ENCODE results near the gene ELL2. TPM values are rescaled to one million over a fixed set of nuclear protein-coding genes. Genes with fewer than 3 reads are reported as not detected.

The ELL2 gene
- total RNA-seq, 1 donor from 2014 or later, result 30.5 TPM

GRCh38 chr5:95959051-95959887, 2.4 kb downstream of the ELL2 start:
- DNase-seq (ENCODE audit: low spot score), result no peak
- intact Hi-C loops (cut with DNase I), result loop anchor here (1.0 kb wide), 1 partner anchor 101 kb away; no protein-coding TSS in a partner anchor

GRCh38 chr5:95958310-95959014, 3.2 kb downstream of the ELL2 start:
- DNase-seq (ENCODE audit: low spot score), result no peak
- intact Hi-C loops (cut with DNase I), result loop anchor here (1.0 kb wide), 1 partner anchor 100 kb away; no protein-coding TSS in a partner anchor

- intact Hi-C loops (cut with DNase I), result no loop called here
- DNase-seq (ENCODE audit: low spot score), result no peak
Measured at GRCh38 chr5:95957561-95958203, 4.0 kb downstream of the ELL2 start.

GRCh38 chr5:95956900-95957293, 4.8 kb downstream of the ELL2 start:
- intact Hi-C loops (cut with DNase I), result no loop called here
- no peak for DNase-seq (ENCODE audit: low spot score)

GRCh38 chr5:95956021-95956899, 5.4 kb downstream of the ELL2 start:
- intact Hi-C loops (cut with DNase I), result no loop called here

GRCh38 chr5:95954716-95955115, 6.9 kb downstream of the ELL2 start:
- DNase-seq (ENCODE audit: low spot score), result no peak
- intact Hi-C loops (cut with DNase I), result no loop called here

More at GRCh38 chr5:95956021-95956899, 5.4 kb downstream of the ELL2 start:
- no peak for DNase-seq (ENCODE audit: low spot score)

GRCh38 chr5:95953021-95953702, 8.5 kb downstream of the ELL2 start:
- no peak for DNase-seq (ENCODE audit: low spot score)
- intact Hi-C loops (cut with DNase I), result no loop called here

- DNase-seq (ENCODE audit: low spot score), result no peak
- intact Hi-C loops (cut with DNase I), result loop anchor here (2.0 kb wide), 1 partner anchor 59 kb away; no protein-coding TSS in a partner anchor
Measured at GRCh38 chr5:95951916-95952315, 9.7 kb downstream of the ELL2 start.

- intact Hi-C loops (cut with DNase I), result loop anchor here (2.0 to 5.0 kb wide), 2 partner anchors 43 to 57 kb away; no protein-coding TSS in a partner anchor
- DNase-seq (ENCODE audit: low spot score), result no peak
Measured at GRCh38 chr5:95949810-95950209, 11.8 kb downstream of the ELL2 start.

- intact Hi-C loops (cut with DNase I), result loop anchor here (5.0 kb wide), 1 partner anchor 41 kb away; no protein-coding TSS in a partner anchor
- DNase-seq (ENCODE audit: low spot score), result no peak
Measured at GRCh38 chr5:95948631-95949030, 13.0 kb downstream of the ELL2 start.

- DNase-seq (ENCODE audit: low spot score), result no peak
- intact Hi-C loops (cut with DNase I), result loop anchor here (5.0 kb wide), 1 partner anchor 39 kb away; no protein-coding TSS in a partner anchor
Measured at GRCh38 chr5:95946451-95946850, 15.2 kb downstream of the ELL2 start.

- intact Hi-C loops (cut with DNase I), result no loop called here
- no peak for DNase-seq (ENCODE audit: low spot score)
Measured at GRCh38 chr5:95942968-95943367, 18.7 kb downstream of the ELL2 start.

- no peak for DNase-seq (ENCODE audit: low spot score)
- intact Hi-C loops (cut with DNase I), result no loop called here
Measured at GRCh38 chr5:95942414-95942813, 19.2 kb downstream of the ELL2 start.

- intact Hi-C loops (cut with DNase I), result no loop called here
- DNase-seq (ENCODE audit: low spot score), result no peak
Measured at GRCh38 chr5:95941756-95942155, 19.9 kb downstream of the ELL2 start.

- DNase-seq (ENCODE audit: low spot score), result no peak
- intact Hi-C loops (cut with DNase I), result no loop called here
Measured at GRCh38 chr5:95940758-95941682, 20.6 kb downstream of the ELL2 start.

GRCh38 chr5:95939465-95939864, 22.2 kb downstream of the ELL2 start:
- intact Hi-C loops (cut with DNase I), result no loop called here
- DNase-seq (ENCODE audit: low spot score), result no peak

GRCh38 chr5:95938766-95939165, 22.9 kb downstream of the ELL2 start:
- intact Hi-C loops (cut with DNase I), result no loop called here
- DNase-seq (ENCODE audit: low spot score), result no peak

GRCh38 chr5:95938347-95938746, 23.3 kb downstream of the ELL2 start:
- intact Hi-C loops (cut with DNase I), result no loop called here
- DNase-seq (ENCODE audit: low spot score), result no peak
